ENCODE results near the gene FAIM.
"Not testable (repeated sequence)": the region's sequence is repeated elsewhere in the genome, so short reads cannot be mapped to it uniquely, and the experiment has no call there.

The FAIM gene

DNA sequence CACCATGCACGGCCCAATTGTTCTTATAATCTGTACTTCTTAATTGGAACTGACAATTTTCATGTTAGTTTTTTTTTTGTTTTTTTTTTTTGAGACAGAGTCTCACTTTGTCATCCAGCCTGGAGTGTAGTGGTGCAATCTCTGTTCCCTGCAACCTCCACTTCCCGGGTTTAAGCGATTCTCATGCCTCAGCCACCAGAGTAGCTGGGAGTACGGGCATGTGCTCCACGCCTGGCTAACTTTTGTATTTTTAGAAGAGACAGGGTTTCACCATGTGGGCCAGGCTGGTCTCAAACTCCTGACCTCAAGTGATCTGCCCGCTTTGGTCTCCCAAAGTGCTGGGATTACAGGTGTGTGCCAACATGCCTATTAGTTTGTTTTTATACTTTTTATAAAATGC is 72.4 kb downstream of the FAIM start:
- not testable (repeated sequence) for DNase-seq (ENCODE audit: low read depth)

DNA sequence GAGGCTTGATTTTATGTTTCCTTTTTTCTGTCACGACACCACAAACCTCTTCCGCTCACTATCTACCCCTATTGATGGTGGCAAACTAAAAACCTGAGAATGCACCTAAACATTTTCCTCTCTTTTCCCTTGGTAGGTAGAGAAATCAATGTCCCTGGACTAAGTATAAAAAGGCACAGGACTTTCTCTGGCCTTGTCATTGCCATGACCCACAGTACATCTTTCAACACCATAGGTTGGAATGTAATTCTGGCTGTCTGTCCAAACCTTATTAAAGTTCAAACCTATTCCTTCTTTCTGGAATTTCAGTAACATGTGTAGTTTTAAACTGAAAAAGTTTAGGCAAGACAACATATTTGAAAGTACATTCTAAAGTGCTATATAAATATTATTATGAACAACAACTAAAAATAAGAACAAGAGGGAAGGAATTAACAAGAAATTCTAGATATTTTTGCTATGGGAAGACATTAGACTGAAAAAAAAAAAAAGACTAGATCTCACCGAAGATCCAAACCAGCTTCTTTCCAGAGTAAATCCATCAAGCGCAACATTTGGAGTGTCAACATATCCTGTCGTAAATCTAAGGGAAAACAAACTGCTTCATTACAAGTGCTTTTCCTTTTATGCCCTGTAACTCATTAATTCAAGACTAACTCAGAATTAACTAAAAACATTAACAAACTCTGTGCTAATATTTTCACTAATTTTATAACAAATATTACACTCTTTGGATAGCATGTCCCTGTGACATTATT is 73.1 kb downstream of the FAIM start:
- DNase-seq (ENCODE audit: low read depth): no peak

DNA sequence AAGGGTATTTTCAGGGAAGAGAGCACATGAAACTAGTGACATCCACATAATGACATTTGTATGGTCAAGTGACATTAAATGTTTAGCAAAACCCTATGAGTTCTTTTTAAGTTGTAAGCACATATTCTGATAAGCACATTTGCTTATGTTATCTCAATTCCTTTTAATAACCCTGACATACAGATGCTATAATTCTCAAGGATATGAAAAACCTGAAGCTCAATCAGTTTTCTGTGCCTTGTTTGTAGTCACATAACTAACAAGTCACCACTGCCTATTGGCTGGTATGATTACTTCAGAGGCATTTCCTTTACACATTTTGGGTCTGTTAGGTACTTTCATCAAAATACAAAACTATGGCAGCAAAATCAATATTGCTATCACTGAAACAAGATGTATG is 74.1 kb downstream of the FAIM start:
- no peak for DNase-seq (ENCODE audit: low read depth)

Measured in EH (cell line).